HepG2 (cell line): ENCODE results near the gene SERTAD3. TPM values are rescaled to one million over a fixed set of nuclear protein-coding genes. Genes with fewer than 3 reads are reported as not detected.

Source experiments
- ASH2L ChIP-seq: fragments of 300-600, 200-600 bp; sonication (generic); IDR thresholded peaks from 2 replicates; pipeline ENCODE4 v1.7.0; 2017; ENCODE audit warnings: low read depth, mild to moderate bottlenecking, moderate library complexity, mixed read lengths, low read length; ENCODE audit not compliant: insufficient read length
- CC2D1A ChIP-seq: sonication (generic); formaldehyde crosslinking; IDR thresholded peaks from 2 replicates; pipeline ENCODE4 v1.8.1; 2023; ENCODE audit warnings: mild to moderate bottlenecking, missing genetic modification reagents
- FOXO1 ChIP-seq: sonication (generic); formaldehyde crosslinking; IDR thresholded peaks from 2 replicates; pipeline ENCODE4 v1.4.0; 2020; ENCODE audit warnings: missing genetic modification reagents
- HMG20B ChIP-seq: conservative IDR thresholded peaks from 2 replicates; pipeline ENCODE4 v1.6.1; 2016; ENCODE audit warnings: missing genetic modification reagents, missing compliant biosample characterization
- HOXA9 ChIP-seq: sonication (generic); formaldehyde crosslinking; IDR thresholded peaks from 2 replicates; pipeline ENCODE4 v1.8.1; 2022; ENCODE audit warnings: missing genetic modification reagents, mild to moderate bottlenecking, moderate library complexity, borderline replicate concordance
- IKZF1 ChIP-seq: fragments of 450-650 bp; IDR thresholded peaks from 2 replicates; pipeline ENCODE4 v1.7.1; 2016
- KLF13 ChIP-seq: sonication (generic); formaldehyde crosslinking; IDR thresholded peaks from 2 replicates; pipeline ENCODE4 v1.4.0; 2020; ENCODE audit warnings: mild to moderate bottlenecking, missing genetic modification reagents
- PPARG ChIP-seq: conservative IDR thresholded peaks from 2 replicates; pipeline ENCODE4 v1.6.1; 2016; ENCODE audit warnings: missing biosample characterization, missing genetic modification reagents
- RCOR2 ChIP-seq: IDR thresholded peaks from 2 replicates; pipeline ENCODE4 v1.6.1; 2016; ENCODE audit warnings: missing biosample characterization, missing genetic modification reagents
- ZIK1 ChIP-seq: sonication (generic); formaldehyde crosslinking; IDR thresholded peaks from 2 replicates; pipeline ENCODE4 v1.5.0; 2020; ENCODE audit warnings: mild to moderate bottlenecking, low read depth, missing genetic modification reagents, borderline replicate concordance
- ZKSCAN5 ChIP-seq: sonication (generic); formaldehyde crosslinking; IDR thresholded peaks from 2 replicates; pipeline ENCODE4 v1.5.1; 2020; ENCODE audit warnings: mild to moderate bottlenecking, missing genetic modification reagents
- ZNF326 ChIP-seq: sonication (generic); formaldehyde crosslinking; IDR thresholded peaks from 2 replicates; pipeline ENCODE4 v1.4.0; 2020; ENCODE audit warnings: missing genetic modification reagents, borderline replicate concordance
- ZNF33B ChIP-seq: sonication (generic); formaldehyde crosslinking; IDR thresholded peaks from 2 replicates; pipeline ENCODE4 v1.5.1; 2020; ENCODE audit warnings: mild to moderate bottlenecking, missing genetic modification reagents
- ZNF883 ChIP-seq: sonication (generic); formaldehyde crosslinking; IDR thresholded peaks from 2 replicates; pipeline ENCODE4 v1.5.1; 2020; ENCODE audit warnings: mild to moderate bottlenecking, missing genetic modification reagents; ENCODE audit errors: not compliant biosample characterization
- polyA plus RNA-seq, 8 experiments: library from polyadenylated mRNA; depleted of rRNA in 3 of 8; stranded (reverse) in 7 of 8; unstranded in 1 of 8; fragments of >200 nt; fragmentation: Illumina TruSeq in 4 of 8; extraction: Trizol in 4 of 8; gene quantifications; 2 replicates each; pipeline versions ENCODE4 v1.2.1 to v1.2.3, GENCODE V29; 2011 to 2016; ENCODE audit warnings: low read depth in 4 of 8, missing spikeins in 1 of 8, mixed read lengths in 1 of 8; ENCODE audit not compliant: insufficient read depth in 1 of 8
- total RNA-seq, 5 experiments: library from RNA; depleted of rRNA; stranded (reverse); fragments of >200 nt; fragmentation: Illumina TruSeq; extraction: Trizol; gene quantifications; 2 replicates each; pipeline ENCODE4 v1.2.3, GENCODE V29; 2016; ENCODE audit warnings: low read depth in 1 of 5
- TF ChIP-seq, protein P1 (sequence below): sonication (generic); formaldehyde crosslinking; conservative IDR thresholded peaks from 2 replicates; pipeline ENCODE4 v1.4.0; 2020; ENCODE audit warnings: missing genetic modification reagents
- TF ChIP-seq, protein P2 (sequence below): sonication (generic); formaldehyde crosslinking; IDR thresholded peaks from 2 replicates; pipeline ENCODE4 v1.9.0; 2021; ENCODE audit warnings: missing genetic modification reagents, mild to moderate bottlenecking, borderline replicate concordance
- TF ChIP-seq, protein P3 (sequence below): sonication (generic); formaldehyde crosslinking; IDR thresholded peaks from 2 replicates; pipeline ENCODE4 v1.4.0; 2020; ENCODE audit warnings: mild to moderate bottlenecking, missing genetic modification reagents, borderline replicate concordance
- TF ChIP-seq, protein P4 (sequence below): IDR thresholded peaks from 2 replicates; pipeline ENCODE4 v1.6.1; 2012; ENCODE audit warnings: low read depth, low read length, improper control_type of control experiment

Gene SERTAD3
- total and polyA plus RNA-seq, 2 of the 13 experiments (the other 11 are each of a cell fraction or from before 2014, with no cell fraction given): 9.6 to 16.9 TPM

DNA sequence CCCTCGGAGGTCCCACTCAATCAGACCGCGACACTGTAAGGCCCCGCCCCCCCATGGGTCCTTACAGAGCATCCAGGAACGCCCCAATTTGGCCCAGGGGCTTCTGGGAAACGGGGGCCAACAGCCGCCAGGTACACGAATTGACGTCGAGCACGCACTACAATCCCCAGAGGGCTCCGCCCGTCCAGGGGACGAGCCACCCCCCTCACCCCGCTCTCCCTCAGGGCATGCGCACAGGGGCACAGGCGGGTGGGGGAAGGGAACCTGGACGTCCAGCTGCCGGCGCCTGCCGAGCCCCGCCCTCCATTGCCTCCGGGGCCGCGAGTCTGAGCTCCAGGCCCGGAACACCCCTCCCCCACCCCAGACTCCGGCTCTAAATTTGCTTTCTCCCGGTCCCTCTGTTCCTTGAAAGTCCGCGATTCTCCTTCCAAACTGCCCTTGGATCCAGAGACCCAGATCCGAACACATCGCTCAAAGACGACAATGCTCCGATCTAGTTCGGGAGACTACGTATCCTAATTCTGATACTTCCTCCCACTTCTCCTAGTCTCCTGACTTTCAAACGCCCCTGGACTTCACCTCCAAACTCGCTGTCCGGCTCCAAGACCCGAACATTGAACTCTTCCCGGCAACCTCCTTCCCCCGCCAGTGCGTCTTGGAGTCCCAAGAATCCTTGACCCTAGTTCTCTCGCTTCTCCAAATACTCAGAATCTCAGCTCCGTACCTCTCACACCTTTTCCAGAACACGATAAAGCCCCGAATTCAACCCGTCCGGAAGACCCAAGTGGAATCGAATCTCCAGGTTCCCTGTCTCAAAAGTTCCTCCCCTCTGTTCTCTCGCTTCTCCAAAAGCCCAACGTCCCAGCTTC is 770 bp downstream of the SERTAD3 start (continued):
- TF ChIP-seq KLF13 (CRISPR knock-in tag) (no peak), HOXA9 (no peak), ZKSCAN5 (CRISPR knock-in tag) (no peak), FOXO1 (no peak), ASH2L (no peak), ZNF33B (no peak), HMG20B (CRISPR knock-in tag) (no peak), ZIK1 (CRISPR knock-in tag) (no peak), RCOR2 (CRISPR knock-in tag) (no peak), IKZF1 (no peak), ZNF883 (CRISPR knock-in tag) (no peak), CC2D1A (CRISPR knock-in tag) (no peak), ZNF326 (no peak), PPARG (CRISPR knock-in tag) (peak; percentile 62; the same call in 1 of the 2 replicates)
- TF ChIP-seq, protein P1, sequence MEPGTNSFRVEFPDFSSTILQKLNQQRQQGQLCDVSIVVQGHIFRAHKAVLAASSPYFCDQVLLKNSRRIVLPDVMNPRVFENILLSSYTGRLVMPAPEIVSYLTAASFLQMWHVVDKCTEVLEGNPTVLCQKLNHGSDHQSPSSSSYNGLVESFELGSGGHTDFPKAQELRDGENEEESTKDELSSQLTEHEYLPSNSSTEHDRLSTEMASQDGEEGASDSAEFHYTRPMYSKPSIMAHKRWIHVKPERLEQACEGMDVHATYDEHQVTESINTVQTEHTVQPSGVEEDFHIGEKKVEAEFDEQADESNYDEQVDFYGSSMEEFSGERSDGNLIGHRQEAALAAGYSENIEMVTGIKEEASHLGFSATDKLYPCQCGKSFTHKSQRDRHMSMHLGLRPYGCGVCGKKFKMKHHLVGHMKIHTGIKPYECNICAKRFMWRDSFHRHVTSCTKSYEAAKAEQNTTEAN (CRISPR knock-in tag): no peak
- TF ChIP-seq, protein P2, sequence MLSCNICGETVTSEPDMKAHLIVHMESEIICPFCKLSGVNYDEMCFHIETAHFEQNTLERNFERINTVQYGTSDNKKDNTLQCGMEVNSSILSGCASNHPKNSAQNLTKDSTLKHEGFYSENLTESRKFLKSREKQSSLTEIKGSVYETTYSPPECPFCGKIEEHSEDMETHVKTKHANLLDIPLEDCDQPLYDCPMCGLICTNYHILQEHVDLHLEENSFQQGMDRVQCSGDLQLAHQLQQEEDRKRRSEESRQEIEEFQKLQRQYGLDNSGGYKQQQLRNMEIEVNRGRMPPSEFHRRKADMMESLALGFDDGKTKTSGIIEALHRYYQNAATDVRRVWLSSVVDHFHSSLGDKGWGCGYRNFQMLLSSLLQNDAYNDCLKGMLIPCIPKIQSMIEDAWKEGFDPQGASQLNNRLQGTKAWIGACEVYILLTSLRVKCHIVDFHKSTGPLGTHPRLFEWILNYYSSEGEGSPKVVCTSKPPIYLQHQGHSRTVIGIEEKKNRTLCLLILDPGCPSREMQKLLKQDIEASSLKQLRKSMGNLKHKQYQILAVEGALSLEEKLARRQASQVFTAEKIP (CRISPR knock-in tag): no peak
- TF ChIP-seq, protein P3, sequence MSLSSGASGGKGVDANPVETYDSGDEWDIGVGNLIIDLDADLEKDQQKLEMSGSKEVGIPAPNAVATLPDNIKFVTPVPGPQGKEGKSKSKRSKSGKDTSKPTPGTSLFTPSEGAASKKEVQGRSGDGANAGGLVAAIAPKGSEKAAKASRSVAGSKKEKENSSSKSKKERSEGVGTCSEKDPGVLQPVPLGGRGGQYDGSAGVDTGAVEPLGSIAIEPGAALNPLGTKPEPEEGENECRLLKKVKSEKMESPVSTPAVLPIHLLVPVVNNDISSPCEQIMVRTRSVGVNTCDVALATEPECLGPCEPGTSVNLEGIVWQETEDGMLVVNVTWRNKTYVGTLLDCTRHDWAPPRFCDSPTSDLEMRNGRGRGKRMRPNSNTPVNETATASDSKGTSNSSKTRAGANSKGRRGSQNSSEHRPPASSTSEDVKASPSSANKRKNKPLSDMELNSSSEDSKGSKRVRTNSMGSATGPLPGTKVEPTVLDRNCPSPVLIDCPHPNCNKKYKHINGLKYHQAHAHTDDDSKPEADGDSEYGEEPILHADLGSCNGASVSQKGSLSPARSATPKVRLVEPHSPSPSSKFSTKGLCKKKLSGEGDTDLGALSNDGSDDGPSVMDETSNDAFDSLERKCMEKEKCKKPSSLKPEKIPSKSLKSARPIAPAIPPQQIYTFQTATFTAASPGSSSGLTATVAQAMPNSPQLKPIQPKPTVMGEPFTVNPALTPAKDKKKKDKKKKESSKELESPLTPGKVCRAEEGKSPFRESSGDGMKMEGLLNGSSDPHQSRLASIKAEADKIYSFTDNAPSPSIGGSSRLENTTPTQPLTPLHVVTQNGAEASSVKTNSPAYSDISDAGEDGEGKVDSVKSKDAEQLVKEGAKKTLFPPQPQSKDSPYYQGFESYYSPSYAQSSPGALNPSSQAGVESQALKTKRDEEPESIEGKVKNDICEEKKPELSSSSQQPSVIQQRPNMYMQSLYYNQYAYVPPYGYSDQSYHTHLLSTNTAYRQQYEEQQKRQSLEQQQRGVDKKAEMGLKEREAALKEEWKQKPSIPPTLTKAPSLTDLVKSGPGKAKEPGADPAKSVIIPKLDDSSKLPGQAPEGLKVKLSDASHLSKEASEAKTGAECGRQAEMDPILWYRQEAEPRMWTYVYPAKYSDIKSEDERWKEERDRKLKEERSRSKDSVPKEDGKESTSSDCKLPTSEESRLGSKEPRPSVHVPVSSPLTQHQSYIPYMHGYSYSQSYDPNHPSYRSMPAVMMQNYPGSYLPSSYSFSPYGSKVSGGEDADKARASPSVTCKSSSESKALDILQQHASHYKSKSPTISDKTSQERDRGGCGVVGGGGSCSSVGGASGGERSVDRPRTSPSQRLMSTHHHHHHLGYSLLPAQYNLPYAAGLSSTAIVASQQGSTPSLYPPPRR (CRISPR knock-in tag): no peak
- TF ChIP-seq, protein P4, sequence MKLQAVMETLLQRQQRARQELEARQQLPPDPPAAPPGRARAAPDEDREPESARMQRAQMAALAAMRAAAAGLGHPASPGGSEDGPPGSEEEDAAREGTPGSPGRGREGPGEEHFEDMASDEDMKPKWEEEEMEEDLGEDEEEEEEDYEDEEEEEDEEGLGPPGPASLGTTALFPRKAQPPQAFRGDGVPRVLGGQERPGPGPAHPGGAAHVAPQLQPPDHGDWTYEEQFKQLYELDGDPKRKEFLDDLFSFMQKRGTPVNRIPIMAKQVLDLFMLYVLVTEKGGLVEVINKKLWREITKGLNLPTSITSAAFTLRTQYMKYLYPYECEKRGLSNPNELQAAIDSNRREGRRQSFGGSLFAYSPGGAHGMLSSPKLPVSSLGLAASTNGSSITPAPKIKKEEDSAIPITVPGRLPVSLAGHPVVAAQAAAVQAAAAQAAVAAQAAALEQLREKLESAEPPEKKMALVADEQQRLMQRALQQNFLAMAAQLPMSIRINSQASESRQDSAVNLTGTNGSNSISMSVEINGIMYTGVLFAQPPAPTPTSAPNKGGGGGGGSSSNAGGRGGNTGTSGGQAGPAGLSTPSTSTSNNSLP: peak; percentile 16; the same call in 1 of the 2 replicates
